HepG2 (cell line): ENCODE measurements around the gene SIT1. TPM values are rescaled to one million over a fixed set of nuclear protein-coding genes. Genes with fewer than 3 reads are reported as not detected.

Experiments used
- ATAC-seq: fragments of 200-7000 bp; cut with Tn5 transposase; 3 replicates; pipeline ENCODE4 v1.9.1; 2020; ENCODE audit warnings: mild to moderate bottlenecking, moderate library complexity
- BruUV-seq: library from RNA; stranded (reverse); fragments of 400-500 nt; replicated peaks from 2 replicates; lab custom pipeline; 2021; lab: Mats Ljungman, UMichigan
- CTCF ChIA-PET: fragments of 300-600 bp; formaldehyde crosslinking; extraction: SDS; loops from one replicate; lab custom pipeline; 2021; ENCODE audit warnings: low total read pairs, inconsistent platforms, low intra/inter-chr PET ratio; lab: Yijun Ruan, JAX
- POLR2A ChIA-PET: fragments of 350-600 bp; sonication (Branson Sonifier 250); formaldehyde crosslinking; loops from one replicate; lab custom pipeline; 2020; ENCODE audit warnings: antibody characterized with exemption, inconsistent platforms; lab: Yijun Ruan, JAX
- DNase-seq: peaks from one replicate; pipeline ENCODE4 v3.0.0-alpha.2; 2015; ENCODE audit warnings: low spot score
- FAIRE-seq: peaks from 3 replicates; lab custom pipeline; 2011; peaks lifted over from hg19 to GRCh38; lab: Jason Lieb, UNC
- H2AFZ ChIP-seq: one replicate; pipeline ENCODE4 v1.6.1; 2011; ENCODE audit warnings: low read length, inconsistent platforms
- H3K27ac ChIP-seq: fragments of 300-600 bp; 3 replicates; pipeline ENCODE4 v1.8.0; 2011; ENCODE audit warnings: mixed run types, mild to moderate bottlenecking, mixed read lengths, low read length, inconsistent platforms; ENCODE audit not compliant: insufficient read depth; ENCODE audit errors: extremely low read length
- H3K27me3 ChIP-seq, 2 experiments: fragments of 200-600 bp in 1 of 2; 2 replicates in 1 of 2; 3 replicates in 1 of 2; pipeline versions ENCODE4 v1.6.0 to v1.8.0; 2011; ENCODE audit warnings: low read length in 2 of 2, mild to moderate bottlenecking in 2 of 2, moderate library complexity in 2 of 2, inconsistent platforms in 1 of 2; ENCODE audit not compliant: insufficient read depth in 2 of 2, control insufficient read depth in 1 of 2
- H3K36me3 ChIP-seq, 2 experiments: fragments of 200-600 bp in 1 of 2; replicated peaks in 1 of 2; 2 replicates in 1 of 2; 3 replicates in 1 of 2; pipeline versions ENCODE4 v1.5.1 to v1.8.0; 2011; ENCODE audit warnings: low read length in 2 of 2, inconsistent platforms in 1 of 2; ENCODE audit not compliant: insufficient read depth in 2 of 2, control insufficient read depth in 1 of 2
- H3K4me1 ChIP-seq: 2 replicates; pipeline ENCODE4 v1.5.1; 2012; ENCODE audit warnings: low read length, inconsistent platforms; ENCODE audit not compliant: insufficient read depth
- H3K4me2 ChIP-seq: 2 replicates; pipeline ENCODE4 v1.6.0; 2011; ENCODE audit warnings: low read depth, low read length, inconsistent platforms
- H3K4me3 ChIP-seq, 3 experiments: fragments of 200-600 bp in 1 of 3; sonication (generic), shearing (Covaris generic) in 1 of 3; replicated peaks in 1 of 3; 2 replicates each; pipeline ENCODE4 v1.5.1; 2011 to 2016; ENCODE audit warnings: low read length in 3 of 3, inconsistent platforms in 2 of 3, low read depth in 2 of 3, mild to moderate bottlenecking in 2 of 3, control low read depth in 1 of 3, mixed read lengths in 1 of 3; ENCODE audit not compliant: insufficient read depth in 1 of 3
- H3K79me2 ChIP-seq: one replicate; pipeline ENCODE4 v1.6.1; 2011; ENCODE audit warnings: low read length, inconsistent platforms; ENCODE audit not compliant: insufficient read depth
- H3K9ac ChIP-seq: 2 replicates; pipeline ENCODE4 v1.6.0; 2011; ENCODE audit warnings: mild to moderate bottlenecking, low read depth, low read length, inconsistent platforms; ENCODE audit not compliant: insufficient read depth
- H3K9me3 ChIP-seq: 2 replicates; pipeline ENCODE4 v1.5.1; 2012; ENCODE audit warnings: mild to moderate bottlenecking, low read length
- H4K20me1 ChIP-seq: 2 replicates; pipeline ENCODE4 v1.6.0; 2011; ENCODE audit warnings: inconsistent platforms, mild to moderate bottlenecking, low read length, moderate library complexity; ENCODE audit not compliant: insufficient read depth
- ARID2 ChIP-seq: sonication (generic); formaldehyde crosslinking; IDR thresholded peaks from 2 replicates; pipeline ENCODE4 v1.8.1; 2022; ENCODE audit warnings: mild to moderate bottlenecking, missing genetic modification reagents, borderline replicate concordance
- HIC2 ChIP-seq: sonication (generic); formaldehyde crosslinking; IDR thresholded peaks from 2 replicates; pipeline ENCODE4 v1.9.0; 2022; ENCODE audit warnings: low read depth, missing genetic modification reagents
- HNRNPLL ChIP-seq: fragments of 200-400 bp; formaldehyde crosslinking; IDR thresholded peaks from 2 replicates; pipeline ENCODE4 v1.6.1; 2017; ENCODE audit warnings: mild to moderate bottlenecking, low read depth, low read length; ENCODE audit not compliant: poor library complexity, severe bottlenecking
- JDP2 ChIP-seq: sonication (generic); formaldehyde crosslinking; IDR thresholded peaks from 2 replicates; pipeline ENCODE4 v1.8.1; 2022; ENCODE audit warnings: missing genetic modification reagents, borderline replicate concordance
- MAFF ChIP-seq: IDR thresholded peaks from 2 replicates; pipeline ENCODE4 v1.6.1; 2011; ENCODE audit warnings: low read depth, low read length, improper control_type of control experiment
- POLR2AphosphoS2 ChIP-seq: IDR thresholded peaks from 2 replicates; pipeline ENCODE4 v1.6.1; 2011; ENCODE audit warnings: low read depth, low read length, improper control_type of control experiment
- SP5 ChIP-seq: IDR thresholded peaks from 2 replicates; pipeline ENCODE4 v1.6.1; 2016; ENCODE audit warnings: low read depth, borderline replicate concordance
- SYNCRIP ChIP-seq: fragments of 200-400 bp; formaldehyde crosslinking; IDR thresholded peaks from 2 replicates; pipeline ENCODE4 v1.6.1; 2018; ENCODE audit warnings: mild to moderate bottlenecking, low read depth, low read length; ENCODE audit not compliant: insufficient read depth
- U2AF2 ChIP-seq: fragments of 200-400 bp; formaldehyde crosslinking; IDR thresholded peaks from 2 replicates; pipeline ENCODE4 v1.6.1; 2017; ENCODE audit warnings: low read depth, mild to moderate bottlenecking, low read length
- ZBTB3 ChIP-seq: sonication (generic); formaldehyde crosslinking; IDR thresholded peaks from 2 replicates; pipeline ENCODE4 v1.4.0; 2020; ENCODE audit warnings: low read depth, mild to moderate bottlenecking, moderate library complexity, missing genetic modification reagents, borderline replicate concordance
- ZNF3 ChIP-seq: IDR thresholded peaks from 2 replicates; pipeline ENCODE4 v1.7.0; 2017; ENCODE audit warnings: inconsistent platforms
- ZNF609 ChIP-seq: sonication (generic); formaldehyde crosslinking; IDR thresholded peaks from 2 replicates; pipeline ENCODE4 v1.4.0; 2020; ENCODE audit warnings: mild to moderate bottlenecking, missing genetic modification reagents, borderline replicate concordance
- ZNF710 ChIP-seq: sonication (generic); formaldehyde crosslinking; IDR thresholded peaks from 2 replicates; pipeline ENCODE4 v1.5.0; 2020; ENCODE audit warnings: mild to moderate bottlenecking, missing genetic modification reagents, borderline replicate concordance
- WGBS: methylation state at CpG from one replicate; pipeline ENCODE4 v1.1.6; 2017; ENCODE audit warnings: low lambda C conversion rate; 5-methylcytosine and 5-hydroxymethylcytosine counted together
- in situ Hi-C: cut with HindIII; loops from 2 replicates; pipeline ENCODE4 v1.10.0; 2017; ENCODE audit warnings: low pct_unique_long_range_greater_than_20kb; ENCODE audit not compliant: extremely low pct_ligation_motif_present
- intact Hi-C: fragments of 100-400 bp; cut with micrococcal nuclease; formaldehyde crosslinking; loops from one replicate; pipeline ENCODE4 v1.10.0; 2022; ENCODE audit not compliant: unreplicated experiment
- polyA plus RNA-seq, 8 experiments: library from polyadenylated mRNA; depleted of rRNA in 3 of 8; stranded (reverse) in 7 of 8; unstranded in 1 of 8; fragments of >200 nt; fragmentation: Illumina TruSeq in 4 of 8; extraction: Trizol in 4 of 8; gene quantifications; 2 replicates each; pipeline versions ENCODE4 v1.2.1 to v1.2.3, GENCODE V29; 2011 to 2016; ENCODE audit warnings: low read depth in 4 of 8, missing spikeins in 1 of 8, mixed read lengths in 1 of 8; ENCODE audit not compliant: insufficient read depth in 1 of 8
- total RNA-seq, 5 experiments: library from RNA; depleted of rRNA; stranded (reverse); fragments of >200 nt; fragmentation: Illumina TruSeq; extraction: Trizol; gene quantifications; 2 replicates each; pipeline ENCODE4 v1.2.3, GENCODE V29; 2016; ENCODE audit warnings: low read depth in 1 of 5

SIT1 gene
- total and polyA plus RNA-seq, 2 of the 13 experiments (the other 11 are each of a cell fraction or from before 2014, with no cell fraction given), result 0.09 to 6.7 TPM

GRCh38 chr9:35611230-35611797 is 39.4 kb downstream of the SIT1 start (continued):
- no peak for TF ChIP-seq HIC2 (CRISPR knock-in tag)

- ATAC-seq, result no peak
- TF ChIP-seq ZNF710 (no peak), MAFF (no peak), SP5 (CRISPR knock-in tag) (no peak), POLR2AphosphoS2 (no peak), HNRNPLL (no peak), U2AF2 (no peak), JDP2 (CRISPR knock-in tag) (no peak), ARID2 (CRISPR knock-in tag) (no peak), ZBTB3 (no peak), ZNF3 (no peak), ZNF609 (CRISPR knock-in tag) (no peak), SYNCRIP (no peak)
- TF ChIP-seq, all 625 proteins: peak for 0
- in situ Hi-C loops, result no loop called here
- FAIRE-seq, result no peak
- peaks cover 12% of the 10 kb centered on the region for H3K4me1 ChIP-seq
- POLR2A ChIA-PET, result no interaction called here
- no peak overlapping the region for H2AFZ ChIP-seq
- peaks cover 4% of the 10 kb centered on the region for H3K79me2 ChIP-seq
- H3K9ac ChIP-seq, result no peak overlapping the region
- H3K36me3 ChIP-seq, result peaks cover 3 to 14% of the 10 kb centered on the region in 2 experiments; a peak in 3 of 5 replicates
- CTCF ChIA-PET, result no interaction called here
- no TSS peak for BruUV-seq
- DNase-seq, result no peak
- H3K9me3 ChIP-seq, result no peaks in the 10 kb centered on the region
- H3K4me2 ChIP-seq, result no peak overlapping the region
- no peaks in the 10 kb centered on the region; the same call in 1 of the 2 replicates for H4K20me1 ChIP-seq
- peaks cover 0 to 12% of the 10 kb centered on the region in 2 experiments; a peak in 3 of 5 replicates for H3K27me3 ChIP-seq
- no peak overlapping the region for H3K4me3 ChIP-seq
- H3K27ac ChIP-seq, result no peak overlapping the region
- intact Hi-C loops, result no loop called here
- 97% methylated on average over 7 of the region's 13 CpGs for WGBS
Measured at GRCh38 chr9:35609820-35610163, 40.9 kb downstream of the SIT1 start.
